Kidney (tissue), 14 donors: ENCODE data around the gene CASQ2. TPM values are rescaled to one million over a fixed set of nuclear protein-coding genes. Genes with fewer than 3 reads are reported as not detected.

Source experiments
- DNase-seq, 5 donors: peaks; one replicate each; pipeline ENCODE4 v3.0.0-alpha.2; 2013 to 2020
- FAIRE-seq: peaks from 2 replicates; lab custom pipeline; 2012; peaks lifted over from hg19 to GRCh38; lab: Jason Lieb, UNC
- H3K27ac ChIP-seq, 2 donors: one replicate each; pipeline ENCODE4 v1.7.0; 2013; ENCODE audit warnings: low read depth in 2 of 2, low read length in 2 of 2, inconsistent platforms in 1 of 2
- H3K27me3 ChIP-seq: one replicate; pipeline ENCODE4 v1.7.1; 2013; ENCODE audit warnings: low read length, inconsistent platforms; ENCODE audit not compliant: control insufficient read depth, insufficient read depth
- H3K36me3 ChIP-seq, 3 donors: one replicate each; pipeline versions ENCODE4 v1.7.0 to v1.7.1; 2013; ENCODE audit warnings: low read length in 3 of 3, control low read depth in 1 of 3, inconsistent platforms in 1 of 3; ENCODE audit not compliant: insufficient read depth in 3 of 3, control insufficient read depth in 2 of 3
- H3K4me1 ChIP-seq, 3 donors: one replicate each; pipeline versions ENCODE4 v1.7.0 to v1.7.1; 2013; ENCODE audit warnings: low read length in 3 of 3, inconsistent platforms in 1 of 3, low read depth in 1 of 3; ENCODE audit not compliant: control insufficient read depth in 2 of 3, insufficient read depth in 2 of 3
- H3K4me3 ChIP-seq, 3 donors: one replicate each; pipeline versions ENCODE4 v1.7.0 to v1.8.1; 2013; ENCODE audit warnings: low read length in 3 of 3, control low read depth in 1 of 3, inconsistent platforms in 1 of 3
- H3K9ac ChIP-seq, 3 donors: one replicate each; pipeline versions ENCODE4 v1.7.0 to v1.7.1; 2013; ENCODE audit warnings: low read length in 3 of 3, control low read depth in 1 of 3, inconsistent platforms in 1 of 3
- H3K9me3 ChIP-seq, 3 donors: one replicate each; pipeline versions ENCODE4 v1.7.0 to v1.7.1; 2013; ENCODE audit warnings: low read length in 3 of 3, control low read depth in 1 of 3, inconsistent platforms in 1 of 3; ENCODE audit not compliant: control insufficient read depth in 2 of 3, insufficient read depth in 1 of 3
- intact Hi-C: fragments of 100-400 bp; cut with DNase I; formaldehyde crosslinking; loops from one replicate; pipeline ENCODE4 v1.11.1; 2022
- polyA plus RNA-seq: library from polyadenylated mRNA; stranded (reverse); fragments of 350-450 nt; fragmentation: Illumina TruSeq; extraction: RNeasy Lipid Tissue Mini Kit (QIAGEN cat#74804); gene quantifications from one replicate; pipeline ENCODE4 v1.2.3, GENCODE V29; 2014; ENCODE audit warnings: low read depth, low replicate concordance; ENCODE audit not compliant: insufficient read depth
- total RNA-seq: library from RNA; stranded (reverse); fragmentation: NEBNext Ultra II Directional; extraction: Animal tissue kit (Norgen Biotek cat#: 25700); gene quantifications from one replicate; pipeline ENCODE4 v1.2.1, GENCODE V29; 2021
- TF ChIP-seq, protein P1 (sequence below): IDR thresholded peaks from 3 replicates; pipeline ENCODE4 v1.5.1; 2012; ENCODE audit warnings: mild to moderate bottlenecking, moderate library complexity, borderline replicate concordance; ENCODE audit not compliant: insufficient read depth; ENCODE audit errors: extremely low read depth
- donor health status: control.
- donor health status: control.
- donor health status: control.
- donor health status: control.
- donor health status: control.
- donor health status: DM: yes; HTN: yes; CAD: no.
- donor health status: Normal renal cell carcinoma (clear cell type).

CASQ2 gene
- total and polyA plus RNA-seq, 2 donors from 2014 or later = 2.3 to 2.6 TPM

DNA sequence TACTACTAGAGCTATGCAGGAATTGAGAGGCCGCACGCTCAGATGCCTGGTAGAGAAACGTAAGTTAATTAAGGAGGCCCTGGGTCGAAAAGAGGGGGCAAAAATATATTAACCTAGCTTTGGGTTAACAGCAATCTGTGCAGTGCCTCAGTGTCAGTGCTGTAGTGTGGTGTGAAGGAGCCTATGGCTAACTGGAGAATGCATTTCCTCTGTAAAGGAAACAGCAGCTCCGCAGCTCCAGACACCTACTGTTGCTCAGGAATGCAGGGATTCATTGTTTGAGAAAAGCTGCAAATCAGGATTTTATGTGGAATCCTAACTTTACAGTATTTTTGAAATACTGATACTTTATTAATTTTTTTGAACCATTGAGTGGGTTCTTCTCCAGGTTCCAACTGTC, 108.4 kb downstream of the CASQ2 start:
- Histone ChIP-seq H3K9ac (no peak overlapping the region), H3K27ac (peak overlapping the region; percentile 14 to 55), H3K27me3 (no peaks in the 10 kb centered on the region), H3K9me3 (no peaks in the 10 kb centered on the region), H3K4me3 (peak overlapping the region in 1 of 3 donors; percentile 21), H3K4me1 (peaks cover 0 to 22% (median 0%) of the 10 kb centered on the region in 3 donors), H3K36me3 (peaks cover 2 to 14% (median 8%) of the 10 kb centered on the region in 3 donors)
- FAIRE-seq (no peak), DNase-seq (no peak)
- TF ChIP-seq, protein P1, sequence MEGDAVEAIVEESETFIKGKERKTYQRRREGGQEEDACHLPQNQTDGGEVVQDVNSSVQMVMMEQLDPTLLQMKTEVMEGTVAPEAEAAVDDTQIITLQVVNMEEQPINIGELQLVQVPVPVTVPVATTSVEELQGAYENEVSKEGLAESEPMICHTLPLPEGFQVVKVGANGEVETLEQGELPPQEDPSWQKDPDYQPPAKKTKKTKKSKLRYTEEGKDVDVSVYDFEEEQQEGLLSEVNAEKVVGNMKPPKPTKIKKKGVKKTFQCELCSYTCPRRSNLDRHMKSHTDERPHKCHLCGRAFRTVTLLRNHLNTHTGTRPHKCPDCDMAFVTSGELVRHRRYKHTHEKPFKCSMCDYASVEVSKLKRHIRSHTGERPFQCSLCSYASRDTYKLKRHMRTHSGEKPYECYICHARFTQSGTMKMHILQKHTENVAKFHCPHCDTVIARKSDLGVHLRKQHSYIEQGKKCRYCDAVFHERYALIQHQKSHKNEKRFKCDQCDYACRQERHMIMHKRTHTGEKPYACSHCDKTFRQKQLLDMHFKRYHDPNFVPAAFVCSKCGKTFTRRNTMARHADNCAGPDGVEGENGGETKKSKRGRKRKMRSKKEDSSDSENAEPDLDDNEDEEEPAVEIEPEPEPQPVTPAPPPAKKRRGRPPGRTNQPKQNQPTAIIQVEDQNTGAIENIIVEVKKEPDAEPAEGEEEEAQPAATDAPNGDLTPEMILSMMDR = no peak
- intact Hi-C loops = no loop called here

DNA sequence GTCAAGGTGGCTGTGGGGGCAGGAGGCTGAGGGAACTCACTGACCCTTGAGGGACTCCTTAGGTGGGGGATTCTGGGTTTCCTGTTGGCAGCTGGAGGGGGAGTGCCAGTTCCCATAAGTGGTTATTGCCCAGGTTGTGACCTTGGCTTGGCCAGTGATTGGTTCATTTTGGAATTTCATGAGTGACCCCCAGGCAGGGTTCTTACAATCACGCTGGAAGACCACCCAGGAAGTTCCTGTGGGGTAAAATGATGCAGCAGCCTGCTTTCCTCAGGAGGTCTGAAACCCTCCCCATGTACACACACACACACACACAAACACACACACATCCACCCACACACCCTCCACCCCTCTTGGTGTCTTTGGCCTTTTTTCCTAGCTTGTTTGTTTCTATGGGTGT, 109.9 kb downstream of the CASQ2 start:
- intact Hi-C loops = no loop called here
- Histone ChIP-seq H3K9ac (no peak overlapping the region), H3K36me3 (peaks cover 2 to 7% (median 3%) of the 10 kb centered on the region in 3 donors), H3K9me3 (no peaks in the 10 kb centered on the region), H3K27me3 (no peaks in the 10 kb centered on the region), H3K4me1 (peaks cover 0 to 22% (median 0%) of the 10 kb centered on the region in 3 donors), H3K27ac (no peak overlapping the region), H3K4me3 (no peak overlapping the region)
- no peak for FAIRE-seq
- no peak for DNase-seq
- TF ChIP-seq, protein P1 = no peak

DNA sequence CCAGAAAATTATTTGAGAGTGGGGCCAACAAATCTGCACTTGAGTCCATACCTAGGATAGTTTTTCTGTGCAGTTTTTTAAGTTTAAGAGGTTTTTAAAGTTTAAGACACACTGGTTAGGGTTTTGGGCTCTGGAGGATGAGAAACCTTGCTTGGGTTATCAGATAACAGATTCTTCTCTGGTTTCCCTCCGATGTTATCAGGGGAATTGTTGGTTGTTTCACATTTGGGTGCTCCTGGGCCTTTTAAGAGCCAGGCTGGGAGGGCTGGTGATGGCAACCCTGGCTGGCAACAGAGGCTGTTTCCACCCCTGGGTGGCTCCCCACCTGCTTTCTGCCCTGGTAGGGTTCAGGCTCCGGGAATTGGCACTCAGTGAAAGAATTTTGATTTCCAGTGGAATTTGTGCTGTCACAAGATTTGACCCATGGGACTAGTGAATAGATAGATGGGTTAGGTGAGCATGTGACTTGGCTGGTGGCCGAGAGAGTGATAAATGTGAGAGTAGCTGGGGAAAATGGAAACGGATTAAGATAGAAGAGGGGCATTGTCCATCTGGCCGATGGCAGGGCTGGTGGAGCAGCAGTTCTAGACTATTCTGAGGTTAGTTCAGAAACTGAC, 111.9 kb downstream of the CASQ2 start:
- FAIRE-seq (no peak), DNase-seq (no peak)
- peak overlapping the region; percentile 44 to 57 for H3K27ac ChIP-seq

More for the DNA sequence above, 111.9 kb downstream of the CASQ2 start:
- intact Hi-C loops = no loop called here
- H3K9ac ChIP-seq = no peak overlapping the region
- no peaks in the 10 kb centered on the region for H3K27me3 ChIP-seq
- H3K4me3 ChIP-seq = no peak overlapping the region
- H3K4me1 ChIP-seq = peaks cover 0 to 22% (median 0%) of the 10 kb centered on the region in 3 donors
- no peaks in the 10 kb centered on the region for H3K9me3 ChIP-seq
- TF ChIP-seq, protein P1 = no peak
- peaks cover 0 to 6% (median 6%) of the 10 kb centered on the region in 3 donors for H3K36me3 ChIP-seq
